Measurements from ENCODE around the gene RSPO3.

DNA sequence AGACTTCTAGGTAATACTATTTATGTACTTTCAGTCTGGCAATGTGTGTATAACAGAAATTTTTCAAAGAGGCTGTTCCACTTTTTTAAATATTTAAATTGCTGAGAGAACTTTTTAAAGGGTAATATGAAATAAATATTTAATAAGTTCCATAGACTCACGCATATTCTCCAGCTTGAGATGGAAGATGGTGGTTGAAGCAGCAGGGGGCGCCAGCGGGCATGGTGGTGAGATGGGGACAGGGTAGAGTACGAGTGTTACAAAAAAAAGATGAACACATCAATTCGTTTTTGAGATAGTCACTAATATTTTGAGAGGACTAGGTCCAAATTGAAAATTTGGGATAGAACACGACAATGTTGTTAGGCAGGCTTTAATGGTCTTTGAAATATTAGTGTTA lies 68.4 kb downstream of the RSPO3 start:
- TF ChIP-seq, protein P1, sequence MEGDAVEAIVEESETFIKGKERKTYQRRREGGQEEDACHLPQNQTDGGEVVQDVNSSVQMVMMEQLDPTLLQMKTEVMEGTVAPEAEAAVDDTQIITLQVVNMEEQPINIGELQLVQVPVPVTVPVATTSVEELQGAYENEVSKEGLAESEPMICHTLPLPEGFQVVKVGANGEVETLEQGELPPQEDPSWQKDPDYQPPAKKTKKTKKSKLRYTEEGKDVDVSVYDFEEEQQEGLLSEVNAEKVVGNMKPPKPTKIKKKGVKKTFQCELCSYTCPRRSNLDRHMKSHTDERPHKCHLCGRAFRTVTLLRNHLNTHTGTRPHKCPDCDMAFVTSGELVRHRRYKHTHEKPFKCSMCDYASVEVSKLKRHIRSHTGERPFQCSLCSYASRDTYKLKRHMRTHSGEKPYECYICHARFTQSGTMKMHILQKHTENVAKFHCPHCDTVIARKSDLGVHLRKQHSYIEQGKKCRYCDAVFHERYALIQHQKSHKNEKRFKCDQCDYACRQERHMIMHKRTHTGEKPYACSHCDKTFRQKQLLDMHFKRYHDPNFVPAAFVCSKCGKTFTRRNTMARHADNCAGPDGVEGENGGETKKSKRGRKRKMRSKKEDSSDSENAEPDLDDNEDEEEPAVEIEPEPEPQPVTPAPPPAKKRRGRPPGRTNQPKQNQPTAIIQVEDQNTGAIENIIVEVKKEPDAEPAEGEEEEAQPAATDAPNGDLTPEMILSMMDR (IDR thresholded peaks at IDR 0.05), result peak in 11 of 12 donors; percentile 15 to 57 (median 50)
- TF ChIP-seq POLR2A (IDR thresholded peaks at IDR 0.05), result no peak
